ENCODE data around the gene HRK. TPM values are rescaled to one million over a fixed set of nuclear protein-coding genes. Genes with fewer than 3 reads are reported as not detected.

Gene HRK
- total RNA-seq, 1 experiment from 2014 or later = 2.6 TPM

GRCh38 chr12:116890330-116890729 is 9.1 kb upstream of the HRK start:
- H3K4me1 ChIP-seq (ENCODE audit: insufficient read depth, low read length) = no peaks in the 10 kb centered on the region
- H3K23ac ChIP-seq (ENCODE audit: insufficient read length, low read depth, low read length) = no peak overlapping the region
- Mint-ChIP-seq H3K4me1 (peaks cover 2 to 3% of the 10 kb centered on the region in 2 experiments; a peak in 2 of 4 replicates), H3K4me3 (no peak overlapping the region), H3K27me3 (ENCODE audit: low read depth) (peaks cover 35% of the 10 kb centered on the region), H3K36me3 (ENCODE audit: insufficient read depth in 1 of 3, low read depth in 3 of 3) (no peaks in the 10 kb centered on the region), H3K27ac (no peak overlapping the region), H3K9me3 (no peaks in the 10 kb centered on the region)
- H2BK15ac ChIP-seq (ENCODE audit: low read depth, low read length) = no peak overlapping the region
- no peaks in the 10 kb centered on the region for H4K20me1 ChIP-seq (ENCODE audit: control insufficient read depth, insufficient read depth, insufficient read length)
- no peak overlapping the region for H3K27ac ChIP-seq (ENCODE audit: insufficient read length, low read depth, low read length)
- H3K9me3 ChIP-seq (ENCODE audit: control insufficient read depth, low read depth, low read length) = no peaks in the 10 kb centered on the region
- H3K27me3 ChIP-seq (ENCODE audit: insufficient read depth, low read length) = no peaks in the 10 kb centered on the region
- DNase-seq = no peak
- no peak overlapping the region for H2BK5ac ChIP-seq (ENCODE audit: insufficient read length, low read length)
- no peak overlapping the region for H2BK20ac ChIP-seq (ENCODE audit: low read depth, low read length, poor library complexity, severe bottlenecking)
- no peak overlapping the region for H3K4me2 ChIP-seq (ENCODE audit: insufficient read depth, insufficient read length, low read length)
- no peak overlapping the region for H2BK12ac ChIP-seq (ENCODE audit: insufficient read length, low read depth, low read length)
- no peaks in the 10 kb centered on the region for H3K23me2 ChIP-seq (ENCODE audit: insufficient read length, low read depth, low read length, poor library complexity, severe bottlenecking)
- no peak overlapping the region for H4K5ac ChIP-seq (ENCODE audit: insufficient read length, low read depth, low read length)
- H3K56ac ChIP-seq (ENCODE audit: insufficient read length, low read depth, low read length) = no peak overlapping the region
- no peak overlapping the region for H3K4ac ChIP-seq (ENCODE audit: low read depth, low read length)
- H4K8ac ChIP-seq (replicated peaks; ENCODE audit: insufficient read length, low read depth, low read length) = no peak overlapping the region
- no peaks in the 10 kb centered on the region for H3K79me2 ChIP-seq (ENCODE audit: insufficient read depth, low read length)
- no peak overlapping the region for H4K91ac ChIP-seq (ENCODE audit: insufficient read length, low read depth, low read length)
- H3K9ac ChIP-seq (ENCODE audit: extremely low read depth, insufficient read length, low read length) = no peak overlapping the region
- WGBS (ENCODE audit: extremely low coverage, insufficient read length, low lambda C conversion rate) = no CpG with 5 or more reads among the region's 2 CpGs
- no peak overlapping the region for H3K14ac ChIP-seq (ENCODE audit: insufficient read depth, low read length)
- no peak overlapping the region for H2AK5ac ChIP-seq (ENCODE audit: insufficient read length, low read length)
- no peak overlapping the region for H2AFZ ChIP-seq (ENCODE audit: low read length)
- no peak overlapping the region for H3K18ac ChIP-seq (ENCODE audit: insufficient read length, low read depth, low read length)
- no peaks in the 10 kb centered on the region for H3K79me1 ChIP-seq (ENCODE audit: insufficient read depth, low read depth, low read length, poor library complexity, severe bottlenecking)
- H2BK120ac ChIP-seq (ENCODE audit: low read depth, low read length, poor library complexity, severe bottlenecking) = no peak overlapping the region
- TF ChIP-seq, protein P1, sequence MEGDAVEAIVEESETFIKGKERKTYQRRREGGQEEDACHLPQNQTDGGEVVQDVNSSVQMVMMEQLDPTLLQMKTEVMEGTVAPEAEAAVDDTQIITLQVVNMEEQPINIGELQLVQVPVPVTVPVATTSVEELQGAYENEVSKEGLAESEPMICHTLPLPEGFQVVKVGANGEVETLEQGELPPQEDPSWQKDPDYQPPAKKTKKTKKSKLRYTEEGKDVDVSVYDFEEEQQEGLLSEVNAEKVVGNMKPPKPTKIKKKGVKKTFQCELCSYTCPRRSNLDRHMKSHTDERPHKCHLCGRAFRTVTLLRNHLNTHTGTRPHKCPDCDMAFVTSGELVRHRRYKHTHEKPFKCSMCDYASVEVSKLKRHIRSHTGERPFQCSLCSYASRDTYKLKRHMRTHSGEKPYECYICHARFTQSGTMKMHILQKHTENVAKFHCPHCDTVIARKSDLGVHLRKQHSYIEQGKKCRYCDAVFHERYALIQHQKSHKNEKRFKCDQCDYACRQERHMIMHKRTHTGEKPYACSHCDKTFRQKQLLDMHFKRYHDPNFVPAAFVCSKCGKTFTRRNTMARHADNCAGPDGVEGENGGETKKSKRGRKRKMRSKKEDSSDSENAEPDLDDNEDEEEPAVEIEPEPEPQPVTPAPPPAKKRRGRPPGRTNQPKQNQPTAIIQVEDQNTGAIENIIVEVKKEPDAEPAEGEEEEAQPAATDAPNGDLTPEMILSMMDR (conservative IDR thresholded peaks at IDR 0.05) = no peak
- no peak overlapping the region for H3T11ph ChIP-seq (ENCODE audit: low read length)
